22Rv1 (cell line): ENCODE measurements around the gene DPP8.

Source experiments
- ZFX ChIP-seq: fragments of 450-650 bp; IDR thresholded peaks from 2 replicates; pipeline ENCODE4 v1.6.1; 2017; ENCODE audit warnings: antibody characterized with exemption, borderline replicate concordance
- TF ChIP-seq, protein P1 (sequence below): fragments of 450-650 bp; IDR thresholded peaks from 2 replicates; pipeline ENCODE4 v1.5.1; 2017; ENCODE audit warnings: mild to moderate bottlenecking

DNA sequence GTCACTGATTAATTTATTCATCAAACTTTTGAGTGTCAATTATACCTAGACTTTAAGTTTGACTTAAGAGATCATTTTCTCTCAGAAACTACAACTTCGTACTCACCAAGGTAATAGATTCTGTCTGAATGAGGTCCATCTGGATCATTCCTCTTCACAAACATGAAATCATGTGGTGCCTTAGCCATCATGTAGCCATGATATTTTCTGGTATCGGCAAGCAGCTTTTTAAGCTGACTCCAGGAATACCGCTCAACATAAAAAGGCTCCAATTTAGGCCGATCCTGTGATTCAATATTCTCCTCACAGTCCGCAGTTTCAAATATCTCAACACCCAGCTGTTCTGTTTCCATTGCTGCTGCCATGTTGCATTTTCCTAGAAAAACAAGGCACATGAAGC is 5.3 kb downstream of the DPP8 start:
- TF ChIP-seq, protein P1, sequence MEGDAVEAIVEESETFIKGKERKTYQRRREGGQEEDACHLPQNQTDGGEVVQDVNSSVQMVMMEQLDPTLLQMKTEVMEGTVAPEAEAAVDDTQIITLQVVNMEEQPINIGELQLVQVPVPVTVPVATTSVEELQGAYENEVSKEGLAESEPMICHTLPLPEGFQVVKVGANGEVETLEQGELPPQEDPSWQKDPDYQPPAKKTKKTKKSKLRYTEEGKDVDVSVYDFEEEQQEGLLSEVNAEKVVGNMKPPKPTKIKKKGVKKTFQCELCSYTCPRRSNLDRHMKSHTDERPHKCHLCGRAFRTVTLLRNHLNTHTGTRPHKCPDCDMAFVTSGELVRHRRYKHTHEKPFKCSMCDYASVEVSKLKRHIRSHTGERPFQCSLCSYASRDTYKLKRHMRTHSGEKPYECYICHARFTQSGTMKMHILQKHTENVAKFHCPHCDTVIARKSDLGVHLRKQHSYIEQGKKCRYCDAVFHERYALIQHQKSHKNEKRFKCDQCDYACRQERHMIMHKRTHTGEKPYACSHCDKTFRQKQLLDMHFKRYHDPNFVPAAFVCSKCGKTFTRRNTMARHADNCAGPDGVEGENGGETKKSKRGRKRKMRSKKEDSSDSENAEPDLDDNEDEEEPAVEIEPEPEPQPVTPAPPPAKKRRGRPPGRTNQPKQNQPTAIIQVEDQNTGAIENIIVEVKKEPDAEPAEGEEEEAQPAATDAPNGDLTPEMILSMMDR, result no peak
- no peak for TF ChIP-seq ZFX
